Ishikawa (cell line): ENCODE measurements around the gene SOST.

Experiments used
- CEBPB ChIP-seq: IDR thresholded peaks from 2 replicates; pipeline ENCODE4 v1.6.1; 2012
- CREB1 ChIP-seq: IDR thresholded peaks from 2 replicates; pipeline ENCODE4 v1.6.1; 2012; ENCODE audit warnings: low read depth
- EGR1 ChIP-seq: IDR thresholded peaks from 2 replicates; pipeline ENCODE4 v1.6.1; 2012
- EP300 ChIP-seq: IDR thresholded peaks from 2 replicates; pipeline ENCODE4 v1.6.1; 2012; ENCODE audit warnings: borderline replicate concordance
- FOXM1 ChIP-seq: IDR thresholded peaks from 2 replicates; pipeline ENCODE4 v1.6.1; 2012; ENCODE audit warnings: low read depth, borderline replicate concordance
- MAX ChIP-seq: IDR thresholded peaks from 2 replicates; pipeline ENCODE4 v1.6.1; 2012
- NFIC ChIP-seq: IDR thresholded peaks from 2 replicates; pipeline ENCODE4 v1.6.1; 2012
- RAD21 ChIP-seq: IDR thresholded peaks from 2 replicates; pipeline ENCODE4 v1.6.1; 2012; ENCODE audit warnings: low read depth
- REST ChIP-seq: IDR thresholded peaks from 2 replicates; pipeline ENCODE4 v1.6.1; 2012; ENCODE audit warnings: low read depth, mild to moderate bottlenecking
- TAF1 ChIP-seq: IDR thresholded peaks from 2 replicates; pipeline ENCODE4 v1.6.1; 2012; ENCODE audit warnings: low read depth, mild to moderate bottlenecking
- TCF12 ChIP-seq: IDR thresholded peaks from 2 replicates; pipeline ENCODE4 v1.6.1; 2012; ENCODE audit warnings: low read depth
- TEAD4 ChIP-seq: IDR thresholded peaks from 2 replicates; pipeline ENCODE4 v1.6.1; 2012
- USF1 ChIP-seq: IDR thresholded peaks from 2 replicates; pipeline ENCODE4 v1.6.1; 2012
- YY1 ChIP-seq: IDR thresholded peaks from 2 replicates; pipeline ENCODE4 v1.6.1; 2012; ENCODE audit warnings: low read depth
- ZBTB7A ChIP-seq: IDR thresholded peaks from 2 replicates; pipeline ENCODE4 v1.6.1; 2012; ENCODE audit warnings: low read depth

Gene SOST

GRCh38 chr17:43768943-43769342, 10.4 kb upstream of the SOST start:
- TF ChIP-seq EGR1 = no peak
- no peak for TF ChIP-seq CREB1
- no peak for TF ChIP-seq YY1
- no peak for TF ChIP-seq FOXM1
- no peak for TF ChIP-seq TCF12
- TF ChIP-seq EP300 = no peak
- TF ChIP-seq TEAD4 = no peak
- no peak for TF ChIP-seq REST
- TF ChIP-seq TAF1 = no peak
- TF ChIP-seq RAD21 = no peak
- TF ChIP-seq NFIC = no peak
- TF ChIP-seq CEBPB = no peak
- TF ChIP-seq USF1 = no peak
- TF ChIP-seq ZBTB7A = no peak
- no peak for TF ChIP-seq MAX

- no peak for TF ChIP-seq USF1
- no peak for TF ChIP-seq TCF12
- TF ChIP-seq TEAD4 = no peak
- TF ChIP-seq NFIC = no peak
- no peak for TF ChIP-seq EGR1
- no peak for TF ChIP-seq YY1
- no peak for TF ChIP-seq TAF1
- no peak for TF ChIP-seq MAX
- TF ChIP-seq ZBTB7A = no peak
- no peak for TF ChIP-seq EP300
These were observed 9.8 kb upstream of the SOST start for GRCh38 chr17:43768382-43768781.

- TF ChIP-seq EGR1 (no peak), USF1 (no peak), CEBPB (no peak), ZBTB7A (no peak), FOXM1 (no peak), YY1 (no peak), REST (no peak), NFIC (no peak), MAX (no peak), CREB1 (no peak)
These were observed 9.1 kb upstream of the SOST start for GRCh38 chr17:43767713-43768059.

GRCh38 chr17:43767053-43767712, 8.6 kb upstream of the SOST start:
- TF ChIP-seq REST = no peak
- TF ChIP-seq USF1 = no peak
- no peak for TF ChIP-seq TAF1
- no peak for TF ChIP-seq CEBPB
- TF ChIP-seq TEAD4 = no peak
- TF ChIP-seq EP300 = no peak
- no peak for TF ChIP-seq TCF12
- TF ChIP-seq YY1 = no peak
- no peak for TF ChIP-seq ZBTB7A
- no peak for TF ChIP-seq NFIC
- TF ChIP-seq RAD21 = no peak
- no peak for TF ChIP-seq EGR1
